HEK293T (cell line): ENCODE measurements around the gene CYP1A2.

Experiments
- CTCF ChIA-PET: fragments of 350-600 bp; formaldehyde crosslinking; extraction: SDS; loops from one replicate; lab custom pipeline; 2021; ENCODE audit warnings: antibody characterized with exemption, inconsistent platforms; lab: Yijun Ruan, JAX
- POLR2A ChIA-PET: fragments of 350-600 bp; formaldehyde crosslinking; extraction: SDS; loops from one replicate; lab custom pipeline; 2020; ENCODE audit warnings: antibody characterized with exemption, inconsistent platforms; lab: Yijun Ruan, JAX
- DNase-seq: peaks from one replicate; pipeline ENCODE4 v3.0.0; 2012; ENCODE audit warnings: mixed read lengths; ENCODE audit errors: extremely low spot score
- ARNT ChIP-seq: fragments of 450-650 bp; IDR thresholded peaks from 2 replicates; pipeline ENCODE4 v1.6.1; 2017; ENCODE audit warnings: mild to moderate bottlenecking
- BHLHE40 ChIP-seq: fragments of 450-650 bp; IDR thresholded peaks from 2 replicates; pipeline ENCODE4 v1.6.1; 2016; ENCODE audit warnings: mild to moderate bottlenecking, moderate library complexity, borderline replicate concordance
- CTBP1 ChIP-seq: fragments of 450-650 bp; IDR thresholded peaks from 2 replicates; pipeline ENCODE4 v1.6.1; 2016; ENCODE audit warnings: borderline replicate concordance
- ELF4 ChIP-seq: fragments of 450-650 bp; IDR thresholded peaks from 2 replicates; pipeline ENCODE4 v1.6.1; 2017; ENCODE audit warnings: antibody characterized with exemption
- FOXA1 ChIP-seq: fragments of 450-650 bp; IDR thresholded peaks from 2 replicates; pipeline ENCODE4 v1.6.1; 2016; ENCODE audit warnings: mild to moderate bottlenecking
- FOXK2 ChIP-seq: fragments of 450-650 bp; IDR thresholded peaks from 2 replicates; pipeline ENCODE4 v1.6.1; 2016; ENCODE audit warnings: mild to moderate bottlenecking
- FOXM1 ChIP-seq: fragments of 450-650 bp; IDR thresholded peaks from 2 replicates; pipeline ENCODE4 v1.6.1; 2017; ENCODE audit warnings: mild to moderate bottlenecking, borderline replicate concordance
- HDGF ChIP-seq: fragments of 450-650 bp; IDR thresholded peaks from 2 replicates; pipeline ENCODE4 v1.6.1; 2017; ENCODE audit warnings: antibody characterized with exemption, borderline replicate concordance
- L3MBTL2 ChIP-seq: fragments of 450-650 bp; conservative IDR thresholded peaks from 2 replicates; pipeline ENCODE4 v1.6.1; 2016; ENCODE audit warnings: mild to moderate bottlenecking
- LEF1 ChIP-seq: fragments of 450-650 bp; IDR thresholded peaks from 2 replicates; pipeline ENCODE4 v1.6.1; 2017; ENCODE audit warnings: mild to moderate bottlenecking, borderline replicate concordance
- NFRKB ChIP-seq: fragments of 450-650 bp; IDR thresholded peaks from 2 replicates; pipeline ENCODE4 v1.6.1; 2016; ENCODE audit warnings: mild to moderate bottlenecking, moderate library complexity
- SP1 ChIP-seq: fragments of 450-650 bp; IDR thresholded peaks from 2 replicates; pipeline ENCODE4 v1.6.1; 2017
- SUZ12 ChIP-seq: fragments of 450-650 bp; IDR thresholded peaks from 2 replicates; pipeline ENCODE4 v1.6.1; 2016; ENCODE audit warnings: mild to moderate bottlenecking
- TARDBP ChIP-seq: fragments of 450-650 bp; IDR thresholded peaks from 2 replicates; pipeline ENCODE4 v1.6.1; 2016
- ZNF384 ChIP-seq: fragments of 450-650 bp; IDR thresholded peaks from 2 replicates; pipeline ENCODE4 v1.6.1; 2016
- TF ChIP-seq, protein P1 (sequence below): fragments of 450-650 bp; IDR thresholded peaks from 2 replicates; pipeline ENCODE4 v1.6.1; 2016

CYP1A2 gene

DNA sequence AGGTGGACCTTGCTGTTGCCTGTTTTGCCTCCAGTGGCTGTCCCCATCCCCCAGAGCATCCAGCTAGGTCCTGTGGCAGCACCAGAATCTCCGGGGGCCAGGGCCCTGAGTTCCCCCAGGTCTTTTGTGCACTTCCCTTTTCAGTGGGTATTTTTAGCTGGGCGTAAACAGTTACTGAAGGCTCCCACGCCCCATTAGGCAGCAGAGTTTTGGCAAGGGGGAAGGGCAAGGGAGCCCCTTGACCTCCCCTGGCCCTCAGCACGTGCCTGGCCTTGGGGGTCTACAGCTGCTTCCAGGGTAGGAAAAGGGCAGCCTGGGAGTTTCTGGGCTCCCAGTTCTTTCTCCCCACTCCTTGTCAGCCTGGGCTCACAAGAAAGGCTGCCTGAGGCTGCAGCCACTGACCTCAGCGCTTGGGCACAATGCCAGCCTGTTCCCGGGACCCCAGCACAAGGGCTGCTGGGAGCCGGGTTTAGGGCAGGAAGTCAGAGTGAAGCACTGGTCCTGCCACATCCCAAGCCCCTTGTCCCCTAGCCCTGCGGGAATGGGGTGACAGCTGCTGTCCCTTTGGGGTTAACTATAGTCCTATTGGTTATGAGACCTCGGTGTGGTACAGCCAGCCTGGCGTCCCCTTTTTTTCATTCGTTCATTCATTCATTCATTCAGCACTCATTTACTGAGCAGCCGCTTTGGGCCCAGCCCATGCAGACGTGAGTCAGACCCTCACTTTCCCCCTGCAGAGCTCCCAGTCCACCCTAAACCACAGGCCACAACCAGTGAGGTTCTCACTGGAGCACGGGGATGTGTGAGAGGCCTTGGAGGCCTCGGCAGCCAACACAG is 41.7 kb downstream of the CYP1A2 start:
- no peak for DNase-seq
- TF ChIP-seq CTBP1 (no peak), TARDBP (no peak), BHLHE40 (no peak), SP1 (no peak), SUZ12 (no peak), ZNF384 (no peak), L3MBTL2 (no peak), ELF4 (no peak), FOXM1 (no peak), FOXK2 (no peak), FOXA1 (no peak), NFRKB (no peak)
- TF ChIP-seq, protein P1, sequence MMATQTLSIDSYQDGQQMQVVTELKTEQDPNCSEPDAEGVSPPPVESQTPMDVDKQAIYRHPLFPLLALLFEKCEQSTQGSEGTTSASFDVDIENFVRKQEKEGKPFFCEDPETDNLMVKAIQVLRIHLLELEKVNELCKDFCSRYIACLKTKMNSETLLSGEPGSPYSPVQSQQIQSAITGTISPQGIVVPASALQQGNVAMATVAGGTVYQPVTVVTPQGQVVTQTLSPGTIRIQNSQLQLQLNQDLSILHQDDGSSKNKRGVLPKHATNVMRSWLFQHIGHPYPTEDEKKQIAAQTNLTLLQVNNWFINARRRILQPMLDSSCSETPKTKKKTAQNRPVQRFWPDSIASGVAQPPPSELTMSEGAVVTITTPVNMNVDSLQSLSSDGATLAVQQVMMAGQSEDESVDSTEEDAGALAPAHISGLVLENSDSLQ: no peak
- ChIA-PET CTCF (interaction anchor here (1.0 to 1.3 kb wide), 2 partner anchors 13 to 19 kb away, joined by 3 to 4 read pairs; no protein-coding TSS in a partner anchor), POLR2A (interaction anchor here (1.0 kb wide), 1 partner anchor 9 kb away, joined by 3 read pairs; no protein-coding TSS in a partner anchor)

DNA sequence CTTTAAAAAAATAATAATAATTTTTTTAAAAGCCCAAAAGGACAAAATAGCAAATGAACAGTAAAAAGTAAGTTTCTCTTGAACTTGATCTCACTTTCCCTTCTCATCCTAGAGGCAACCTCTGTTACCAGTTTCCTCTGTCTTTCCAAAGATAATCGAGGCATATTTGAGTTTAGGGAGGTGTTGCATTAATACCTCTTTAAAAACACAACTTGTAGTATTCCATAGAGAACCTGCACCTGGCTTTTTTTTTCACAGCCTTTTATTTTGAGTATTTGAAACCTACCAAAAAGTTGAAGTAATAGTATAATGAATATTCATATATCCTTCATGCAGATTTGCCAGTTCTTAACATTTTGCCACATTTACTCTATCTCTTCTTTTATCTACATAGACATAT is 42.4 kb downstream of the CYP1A2 start:
- ChIA-PET CTCF (no interaction called here), POLR2A (no interaction called here)
- DNase-seq: no peak
- no peak for TF ChIP-seq FOXM1

DNA sequence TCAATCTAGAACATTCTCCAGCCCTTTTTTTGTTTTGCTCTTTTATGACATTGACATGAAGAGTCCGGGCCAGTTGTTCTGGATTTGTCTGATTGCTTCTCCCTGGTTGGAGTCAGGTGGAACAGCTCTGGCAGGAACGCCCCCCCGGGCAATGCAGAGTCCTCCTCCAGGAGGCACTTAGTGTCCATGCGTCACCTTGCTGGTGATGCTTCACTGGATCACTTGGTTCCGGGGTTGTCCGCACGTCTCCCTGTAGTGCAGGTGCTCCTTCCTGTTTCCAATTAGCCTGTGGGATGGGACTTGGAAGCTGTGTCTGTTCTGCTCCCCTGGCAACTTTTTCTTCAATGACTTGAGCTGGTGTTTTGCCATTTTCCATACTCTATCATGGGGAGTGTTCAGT is 43.0 kb downstream of the CYP1A2 start:
- no peak for DNase-seq
- TF ChIP-seq, protein P1: no peak
- no peak for TF ChIP-seq SUZ12
- TF ChIP-seq HDGF: no peak
- TF ChIP-seq L3MBTL2: no peak
- ChIA-PET POLR2A (no interaction called here), CTCF (interaction anchor here (0.8 kb wide), 1 partner anchor 9 kb away, joined by 3 read pairs; no protein-coding TSS in a partner anchor)

DNA sequence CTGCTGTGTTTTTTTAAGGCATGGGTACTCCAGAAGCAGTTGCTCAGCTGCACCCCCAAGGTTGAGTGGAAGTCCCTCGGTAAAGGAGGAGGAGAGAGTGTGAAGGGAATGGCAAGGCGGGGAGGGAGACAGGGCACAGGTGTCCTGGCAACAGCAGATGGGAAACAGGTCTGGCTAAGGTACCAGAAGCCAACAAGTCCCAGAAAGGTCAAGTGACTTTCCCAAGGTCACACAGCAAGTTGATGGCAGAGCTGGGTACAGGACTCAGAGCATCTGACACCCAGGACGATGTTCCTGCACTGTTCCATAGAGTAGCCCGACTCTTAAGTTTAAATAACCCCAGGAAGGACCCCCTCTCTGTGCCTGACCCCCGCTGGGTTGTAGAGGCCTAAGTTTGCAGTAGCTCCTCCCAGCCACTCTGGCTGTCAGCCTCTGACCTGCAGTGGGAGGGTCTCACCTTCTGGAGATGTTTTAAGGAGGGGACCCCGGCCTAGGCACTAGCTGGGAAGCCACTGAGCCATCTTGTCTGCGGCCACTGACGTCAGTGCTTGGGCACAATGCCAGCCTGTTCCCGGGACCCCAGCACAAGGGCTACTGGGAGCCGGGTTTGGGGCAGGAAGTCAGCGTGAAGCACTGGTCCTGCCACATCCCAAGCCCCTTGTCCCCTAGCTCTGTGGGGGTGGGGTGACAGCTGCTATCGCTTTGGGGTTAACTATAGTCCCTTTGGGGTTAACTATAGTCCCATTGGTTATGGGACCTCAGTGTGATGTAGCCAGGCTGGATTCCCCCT is 43.8 kb downstream of the CYP1A2 start:
- no peak for DNase-seq
- CTCF ChIA-PET: interaction anchor here (0.6 to 1.5 kb wide), 3 partner anchors 8 to 22 kb away, joined by 3 to 5 read pairs (median 3); no protein-coding TSS in a partner anchor
- no peak for TF ChIP-seq NFRKB
- no peak for TF ChIP-seq TARDBP
- no peak for TF ChIP-seq L3MBTL2
- no peak for TF ChIP-seq SP1
- TF ChIP-seq, protein P1: no peak
- no peak for TF ChIP-seq LEF1
- TF ChIP-seq FOXA1: no peak
- TF ChIP-seq ELF4: no peak
- no peak for TF ChIP-seq ARNT
- TF ChIP-seq SUZ12: no peak
- no peak for TF ChIP-seq BHLHE40
- TF ChIP-seq FOXM1: no peak
- no peak for TF ChIP-seq CTBP1
- TF ChIP-seq FOXK2: no peak
- no peak for TF ChIP-seq HDGF
- POLR2A ChIA-PET: interaction anchor here (0.7 to 2.5 kb wide), 4 partner anchors 9 to 165 kb away, joined by 3 to 7 read pairs (median 4); partner anchors contain the start of gene FAM219B

DNA sequence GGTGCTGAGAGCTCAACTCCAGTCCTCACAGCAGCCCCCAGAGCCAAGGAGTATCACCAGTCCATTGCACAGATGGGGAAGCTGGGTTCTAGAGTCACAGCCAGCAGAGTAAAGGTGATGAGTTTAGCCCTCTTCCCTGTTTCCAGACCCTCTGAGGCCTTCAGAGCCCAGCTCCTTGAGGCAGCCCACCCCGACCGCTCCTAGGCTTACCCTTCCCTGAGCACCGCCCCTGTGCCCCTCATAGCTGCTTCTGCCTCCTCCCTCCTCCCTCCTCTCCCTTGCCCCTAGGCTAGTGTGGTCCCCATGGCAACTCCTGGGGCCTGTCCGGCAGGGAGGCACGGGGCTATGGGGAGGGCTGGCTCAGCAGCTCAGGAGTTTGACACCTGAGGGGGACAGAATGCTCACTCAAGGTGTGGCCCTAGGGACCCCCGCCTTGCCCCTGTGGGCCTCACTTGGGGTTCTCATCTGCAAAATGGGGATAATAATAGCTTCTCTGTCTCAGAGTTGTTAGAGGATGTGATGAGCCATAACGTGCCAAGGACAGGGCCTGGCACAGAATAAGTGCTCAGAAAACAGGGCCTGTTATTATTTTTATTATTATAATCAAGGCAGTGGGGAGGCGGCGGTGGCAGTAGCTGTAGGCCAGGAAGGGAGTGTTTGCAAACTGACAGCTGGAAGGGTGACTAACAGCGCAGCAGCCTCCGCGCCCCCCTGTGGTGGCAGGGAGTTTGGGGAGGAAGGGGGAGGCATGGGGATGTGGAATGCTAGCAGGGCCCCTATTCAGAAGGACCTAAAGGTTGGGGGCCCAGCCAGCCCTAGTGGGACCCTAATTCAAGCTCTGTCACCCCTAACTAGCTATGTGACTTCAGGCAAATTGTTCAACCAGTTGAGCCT is 44.7 kb downstream of the CYP1A2 start:
- ChIA-PET POLR2A (interaction anchor here (0.7 to 2.5 kb wide), 5 partner anchors 10 to 164 kb away, joined by 3 to 7 read pairs (median 3); partner anchors contain the start of gene FAM219B), CTCF (interaction anchor here (0.6 to 1.5 kb wide), 7 partner anchors 9 to 1346 kb away, joined by 3 to 5 read pairs (median 3); no protein-coding TSS in a partner anchor)
- no peak for DNase-seq
- TF ChIP-seq L3MBTL2 (no peak), CTBP1 (no peak), ZNF384 (no peak), ELF4 (no peak), FOXK2 (no peak), FOXA1 (no peak), BHLHE40 (no peak), SUZ12 (no peak), LEF1 (no peak), TARDBP (no peak)
- TF ChIP-seq, protein P1: no peak
